SK-MEL-5 (cell line): ENCODE data around the gene CELSR3. TPM values are rescaled to one million over a fixed set of nuclear protein-coding genes. Genes with fewer than 3 reads are reported as not detected.

ENCODE experiments used
- DNase-seq: peaks from one replicate; pipeline ENCODE4 v3.0.0-alpha.2; 2016; ENCODE audit warnings: low read depth, low spot score
- in situ Hi-C: cut with HindIII; loops from 2 replicates; pipeline ENCODE4 v1.10.0; 2016; ENCODE audit warnings: low sequenced_read_pairs, high pct_unique_total_duplicates, low pct_unique_long_range_greater_than_20kb
- total RNA-seq: library from RNA; depleted of rRNA; stranded (reverse); fragments of >200 nt; shearing (Covaris generic); gene quantifications from 2 replicates; pipeline ENCODE4 v1.2.3, GENCODE V29; 2014

CELSR3 gene
- total RNA-seq, 1 experiment from 2014 or later: 3.2 TPM

GRCh38 chr3:48678566-48679380, 16.1 kb upstream of the CELSR3 start:
- in situ Hi-C loops: no loop called here
- DNase-seq: no peak

- no peak for DNase-seq
Observed at GRCh38 chr3:48678056-48678455, 15.4 kb upstream of the CELSR3 start.

GRCh38 chr3:48674505-48674904, 11.8 kb upstream of the CELSR3 start:
- in situ Hi-C loops: no loop called here
- DNase-seq: no peak

More at GRCh38 chr3:48678056-48678455, 15.4 kb upstream of the CELSR3 start:
- in situ Hi-C loops: no loop called here

- in situ Hi-C loops: no loop called here
- no peak for DNase-seq
Observed at GRCh38 chr3:48672522-48672921, 9.8 kb upstream of the CELSR3 start.

GRCh38 chr3:48664929-48665328, 2.2 kb upstream of the CELSR3 start:
- DNase-seq: no peak
- in situ Hi-C loops: no loop called here

GRCh38 chr3:48664313-48664644, 1.6 kb upstream of the CELSR3 start:
- no peak for DNase-seq

GRCh38 chr3:48663489-48664312, 1.0 kb upstream of the CELSR3 start:
- peak; percentile 99 for DNase-seq
- in situ Hi-C loops: no loop called here

More at GRCh38 chr3:48664313-48664644, 1.6 kb upstream of the CELSR3 start:
- in situ Hi-C loops: no loop called here

GRCh38 chr3:48662145-48662752, 437 bp downstream of the CELSR3 start:
- no peak for DNase-seq
- in situ Hi-C loops: no loop called here

GRCh38 chr3:48661501-48662144, 1.1 kb downstream of the CELSR3 start:
- DNase-seq: peak; percentile 32
- in situ Hi-C loops: no loop called here

GRCh38 chr3:48660800-48661400, 1.8 kb downstream of the CELSR3 start:
- DNase-seq: no peak
- in situ Hi-C loops: no loop called here

GRCh38 chr3:48656841-48657281, 5.8 kb downstream of the CELSR3 start:
- DNase-seq: no peak
- in situ Hi-C loops: no loop called here

- DNase-seq: no peak
- in situ Hi-C loops: no loop called here
Observed at GRCh38 chr3:48656061-48656840, 6.4 kb downstream of the CELSR3 start.

GRCh38 chr3:48655606-48656005, 7.1 kb downstream of the CELSR3 start:
- no peak for DNase-seq
- in situ Hi-C loops: no loop called here

- in situ Hi-C loops: no loop called here
Observed at GRCh38 chr3:48655063-48655462, 7.6 kb downstream of the CELSR3 start.

GRCh38 chr3:48652923-48653715, 9.6 kb downstream of the CELSR3 start:
- in situ Hi-C loops: no loop called here
- no peak for DNase-seq

More at GRCh38 chr3:48655063-48655462, 7.6 kb downstream of the CELSR3 start:
- no peak for DNase-seq

- in situ Hi-C loops: no loop called here
- no peak for DNase-seq
Observed at GRCh38 chr3:48651771-48652170, 10.9 kb downstream of the CELSR3 start.
